Brain microvascular endothelial cell (primary cell): ENCODE results near the gene ADAM12.

Experiments used
- DNase-seq: peaks from one replicate; pipeline ENCODE4 v3.0.0-alpha.2; 2020
- H3K27ac ChIP-seq: fragments of 250-450 bp; sonication (Bioruptor Pico); 2 replicates; pipeline ENCODE4 v1.5.1; 2020; ENCODE audit warnings: mild to moderate bottlenecking, moderate library complexity
- H3K27me3 ChIP-seq: fragments of 250-450 bp; sonication (Bioruptor Pico); replicated peaks from 2 replicates; pipeline ENCODE4 v1.5.1; 2020; ENCODE audit warnings: mild to moderate bottlenecking
- H3K36me3 ChIP-seq: fragments of 250-450 bp; sonication (Bioruptor Pico); replicated peaks from 2 replicates; pipeline ENCODE4 v1.5.1; 2020; ENCODE audit warnings: mild to moderate bottlenecking
- H3K4me3 ChIP-seq: 2 replicates; pipeline ENCODE4 v1.5.1; 2011; ENCODE audit warnings: low read depth, mild to moderate bottlenecking, control low read depth, low read length, moderate library complexity
- in situ Hi-C: cut with HindIII; loops from 2 replicates; pipeline ENCODE4 v1.10.0; 2017; ENCODE audit warnings: low sequenced_read_pairs, low pct_ligation_motif_present
- TF ChIP-seq, protein P1 (sequence below): IDR thresholded peaks from 2 replicates; pipeline ENCODE4 v1.5.1; 2011; ENCODE audit warnings: low read depth, mild to moderate bottlenecking, moderate library complexity, low read length, control low read depth, inconsistent platforms; ENCODE audit errors: missing control alignments

ADAM12 gene

GRCh38 chr10:126209451-126209850 lies 178.8 kb downstream of the ADAM12 start:
- Histone ChIP-seq H3K36me3 (no peaks in the 10 kb centered on the region), H3K4me3 (no peak overlapping the region), H3K27ac (no peak overlapping the region), H3K27me3 (no peaks in the 10 kb centered on the region)
- in situ Hi-C loops: no loop called here
- TF ChIP-seq, protein P1, sequence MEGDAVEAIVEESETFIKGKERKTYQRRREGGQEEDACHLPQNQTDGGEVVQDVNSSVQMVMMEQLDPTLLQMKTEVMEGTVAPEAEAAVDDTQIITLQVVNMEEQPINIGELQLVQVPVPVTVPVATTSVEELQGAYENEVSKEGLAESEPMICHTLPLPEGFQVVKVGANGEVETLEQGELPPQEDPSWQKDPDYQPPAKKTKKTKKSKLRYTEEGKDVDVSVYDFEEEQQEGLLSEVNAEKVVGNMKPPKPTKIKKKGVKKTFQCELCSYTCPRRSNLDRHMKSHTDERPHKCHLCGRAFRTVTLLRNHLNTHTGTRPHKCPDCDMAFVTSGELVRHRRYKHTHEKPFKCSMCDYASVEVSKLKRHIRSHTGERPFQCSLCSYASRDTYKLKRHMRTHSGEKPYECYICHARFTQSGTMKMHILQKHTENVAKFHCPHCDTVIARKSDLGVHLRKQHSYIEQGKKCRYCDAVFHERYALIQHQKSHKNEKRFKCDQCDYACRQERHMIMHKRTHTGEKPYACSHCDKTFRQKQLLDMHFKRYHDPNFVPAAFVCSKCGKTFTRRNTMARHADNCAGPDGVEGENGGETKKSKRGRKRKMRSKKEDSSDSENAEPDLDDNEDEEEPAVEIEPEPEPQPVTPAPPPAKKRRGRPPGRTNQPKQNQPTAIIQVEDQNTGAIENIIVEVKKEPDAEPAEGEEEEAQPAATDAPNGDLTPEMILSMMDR: no peak
- DNase-seq: no peak

DNA sequence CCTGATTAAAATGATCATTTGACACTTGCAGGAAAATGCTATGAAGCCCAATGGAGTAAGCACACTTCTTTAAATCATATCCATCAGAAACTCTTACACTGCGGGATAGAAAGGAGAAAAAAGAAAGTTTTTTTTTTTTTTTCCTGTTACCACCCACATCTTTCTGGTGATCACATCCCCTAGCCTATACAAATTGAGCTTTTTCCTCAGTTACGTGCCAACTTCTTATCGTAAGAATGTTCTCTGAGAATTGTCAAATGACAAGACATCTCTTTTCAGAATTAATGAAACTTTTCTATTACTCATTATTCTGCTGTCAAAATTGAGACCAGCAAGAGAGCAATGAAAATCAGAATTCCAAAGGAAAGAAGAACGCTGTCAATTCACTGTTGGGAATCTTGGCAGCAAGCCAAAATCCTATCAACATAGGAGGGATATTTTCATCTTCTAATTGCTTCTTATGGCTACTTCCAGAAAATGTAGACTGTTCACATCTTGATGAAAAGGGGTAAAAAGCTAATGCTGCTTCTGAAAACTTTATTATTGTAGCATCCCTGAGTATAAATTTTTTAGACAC lies 179.5 kb downstream of the ADAM12 start:
- DNase-seq: no peak
- TF ChIP-seq, protein P1: no peak

DNA sequence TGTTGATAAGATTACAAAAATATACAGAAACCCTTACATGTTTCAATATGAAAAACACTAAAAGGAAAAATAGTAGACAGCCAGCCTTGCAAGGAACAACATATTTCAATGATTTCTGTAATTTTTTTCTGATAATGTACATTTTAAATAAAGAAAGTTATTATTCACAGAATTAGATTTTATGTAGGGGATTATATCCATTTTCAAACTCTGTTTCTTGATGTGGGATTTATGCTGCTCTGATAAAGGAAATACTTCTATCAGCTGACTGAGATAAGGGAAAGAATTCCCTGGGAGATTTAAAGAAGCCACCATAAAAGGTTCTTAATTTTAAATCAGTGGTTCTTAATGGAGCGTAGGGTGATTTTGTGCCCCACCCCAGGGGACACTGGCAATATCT lies 180.4 kb downstream of the ADAM12 start:
- Histone ChIP-seq H3K4me3 (no peak overlapping the region), H3K36me3 (no peaks in the 10 kb centered on the region), H3K27ac (peak overlapping the region; percentile 31), H3K27me3 (no peaks in the 10 kb centered on the region)
- in situ Hi-C loops: no loop called here
- DNase-seq: no peak
- TF ChIP-seq, protein P1: no peak

More for the DNA sequence above, 179.5 kb downstream of the ADAM12 start:
- H3K4me3 ChIP-seq: no peak overlapping the region
- no peaks in the 10 kb centered on the region for H3K27me3 ChIP-seq
- H3K36me3 ChIP-seq: no peaks in the 10 kb centered on the region
- in situ Hi-C loops: no loop called here
- H3K27ac ChIP-seq: peak overlapping the region; percentile 31

GRCh38 chr10:126207313-126207771 lies 180.9 kb downstream of the ADAM12 start:
- Histone ChIP-seq H3K27ac (peak overlapping the region; percentile 31), H3K36me3 (no peaks in the 10 kb centered on the region), H3K27me3 (no peaks in the 10 kb centered on the region), H3K4me3 (no peak overlapping the region)
- in situ Hi-C loops: no loop called here
- DNase-seq: no peak
- TF ChIP-seq, protein P1: no peak

GRCh38 chr10:126205486-126206205 lies 182.6 kb downstream of the ADAM12 start:
- H3K27me3 ChIP-seq: no peaks in the 10 kb centered on the region
- H3K4me3 ChIP-seq: no peak overlapping the region
- DNase-seq: no peak
- in situ Hi-C loops: no loop called here
- TF ChIP-seq, protein P1: no peak
- no peaks in the 10 kb centered on the region for H3K36me3 ChIP-seq
- peak overlapping the region; percentile 38 for H3K27ac ChIP-seq
